GM12873 (cell line): Measurements from ENCODE around the gene TYROBP.
A peak's percentile ranks its signal among the peaks of the same experiment; 100 is the strongest.

Experiments
- CTCF ChIP-seq: IDR thresholded peaks from 2 replicates; pipeline ENCODE4 v1.5.1; 2012; ENCODE audit warnings: low read depth, mild to moderate bottlenecking, moderate library complexity, low read length, control low read depth; ENCODE audit not compliant: insufficient read depth; ENCODE audit errors: missing control alignments

TYROBP gene

DNA sequence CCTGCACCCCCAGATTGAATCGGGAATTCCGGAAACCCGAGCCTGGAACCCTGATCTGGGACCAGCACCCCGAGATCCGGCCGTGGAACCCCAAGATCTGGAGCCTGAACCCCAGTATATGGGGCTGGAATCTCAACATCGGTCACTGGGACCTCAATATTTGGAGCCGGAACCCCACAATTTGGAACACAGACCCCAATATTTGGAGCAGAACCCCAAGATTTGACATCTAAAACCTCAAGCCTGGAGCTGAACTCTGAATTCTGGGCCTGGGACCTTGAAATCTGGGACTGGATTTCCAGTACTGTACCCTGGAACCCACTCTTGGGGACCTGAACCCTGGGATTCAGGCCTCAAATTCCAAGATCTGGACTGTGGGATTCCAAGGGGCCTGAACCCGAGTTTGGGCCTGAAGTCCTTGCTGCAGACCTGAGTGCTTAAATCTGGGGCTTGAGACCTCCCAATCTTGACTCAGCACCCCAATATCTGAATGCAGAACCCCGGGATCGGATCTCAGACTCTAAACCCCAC is 28.7 kb upstream of the TYROBP start:
- no peak for TF ChIP-seq CTCF

- no peak for TF ChIP-seq CTCF
Observed at GRCh38 chr19:35935911-35936737, 28.0 kb upstream of the TYROBP start, which contains the start of gene LRFN3. TSS of gene LRFN3 (plus strand) at chr19:35936374. CDS start at chr19:35939426, 3,052 bp downstream.

DNA sequence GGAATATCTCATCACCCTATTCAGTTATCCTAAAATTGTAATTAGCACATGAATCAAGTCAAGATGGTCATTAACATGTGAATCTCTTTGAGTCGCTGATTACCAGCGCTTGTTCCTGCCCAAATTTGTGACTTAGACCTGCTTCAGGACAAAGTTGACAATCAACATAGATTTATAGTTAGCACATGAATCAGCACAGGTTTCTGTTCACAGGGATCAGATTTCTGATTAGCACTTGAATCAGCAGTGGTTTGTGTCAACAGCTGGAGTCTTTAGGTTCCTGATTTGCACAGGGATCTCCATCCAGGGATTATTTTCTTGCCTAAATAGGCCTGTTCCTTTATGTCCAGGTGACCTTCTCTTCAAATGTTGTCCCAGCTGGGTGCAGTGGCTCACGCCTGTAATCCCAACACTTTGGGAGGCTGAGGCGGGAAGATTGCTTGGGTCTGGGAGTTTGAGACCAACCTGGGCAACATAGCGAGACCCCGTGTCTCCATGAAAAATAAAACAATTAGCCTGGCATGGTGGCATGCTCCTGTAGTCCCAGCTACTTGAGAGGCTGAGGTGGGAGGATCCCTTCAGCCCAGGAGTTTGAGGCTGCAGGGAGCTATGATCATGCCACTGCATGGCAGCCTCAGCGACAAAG is 24.3 kb upstream of the TYROBP start:
- no peak for TF ChIP-seq CTCF

- TF ChIP-seq CTCF = no peak
Observed at GRCh38 chr19:35931874-35932202, 23.7 kb upstream of the TYROBP start.

DNA sequence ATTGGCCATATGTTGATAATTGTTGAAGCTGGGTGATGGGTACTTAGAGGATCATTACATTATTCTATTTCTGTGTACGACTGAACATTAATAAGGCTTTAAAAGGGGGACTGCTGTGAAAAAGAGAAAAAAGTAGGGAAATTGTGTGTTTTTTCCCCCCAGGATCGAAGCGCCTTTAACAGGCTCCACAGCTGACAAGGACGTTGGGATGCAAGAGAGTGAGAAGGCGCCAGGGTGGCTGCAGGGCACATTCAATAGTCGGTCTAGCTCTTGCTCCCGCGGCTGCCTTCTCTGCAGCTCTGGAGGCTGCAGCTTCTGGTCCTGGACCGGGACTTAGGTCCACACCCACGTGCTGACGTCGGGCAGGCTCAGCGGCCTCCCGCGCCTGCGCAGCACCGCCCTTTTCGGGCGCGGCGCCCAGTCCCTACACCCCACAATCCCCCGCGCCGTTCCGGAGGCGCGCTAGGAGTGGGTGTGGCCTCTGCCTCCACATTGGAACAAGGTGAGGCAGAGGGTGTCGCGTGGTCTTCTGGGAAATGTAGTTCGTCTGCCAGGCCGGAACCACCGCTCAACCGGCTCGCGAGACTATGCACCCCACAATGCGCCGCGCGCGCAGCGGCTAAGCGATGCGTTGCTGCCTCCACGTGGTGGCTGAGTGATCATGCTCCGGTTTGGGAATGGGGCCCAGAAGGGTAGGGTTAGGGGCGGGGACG is 23.2 kb upstream of the TYROBP start:
- TF ChIP-seq CTCF = peak; percentile 95

DNA sequence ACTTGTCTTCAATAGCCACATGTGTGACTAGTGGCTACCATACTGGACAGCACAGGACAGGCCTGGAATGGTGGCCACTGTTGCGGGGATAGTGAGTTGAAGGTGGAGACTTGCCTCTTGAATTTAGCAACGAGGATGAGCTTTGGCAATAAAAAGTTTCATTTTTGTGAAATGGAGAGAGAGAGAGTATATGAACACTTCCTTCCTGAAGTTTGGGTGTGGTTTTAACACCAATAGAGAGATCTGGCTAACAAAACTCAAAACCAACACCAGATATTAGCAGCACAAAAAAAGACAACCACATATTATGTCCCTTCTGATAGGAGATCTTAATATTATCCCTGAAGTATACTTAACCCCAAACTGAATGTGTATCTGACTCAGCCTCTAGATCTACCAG is 21.8 kb upstream of the TYROBP start:
- no peak for TF ChIP-seq CTCF

GRCh38 chr19:35928507-35928906 is 20.4 kb upstream of the TYROBP start:
- TF ChIP-seq CTCF = no peak
